Activated naive CD4-positive, alpha-beta T cell treated with anti-CD3 and anti-CD28 coated beads for 36 hours (primary cell): Measurements from ENCODE around the gene TRMT1. TPM values are rescaled to one million over a fixed set of nuclear protein-coding genes. Genes with fewer than 3 reads are reported as not detected.
A peak's percentile ranks its signal among the peaks of the same experiment; 100 is the strongest.

Experiments
- CTCF ChIA-PET: fragments of 350-600 bp; sonication (Branson Sonifier 250); formaldehyde crosslinking; loops from one replicate; lab custom pipeline; 2021; ENCODE audit warnings: antibody characterized with exemption; lab: Charles Lee
- DNase-seq: peaks from one replicate; pipeline ENCODE4 v3.0.0-alpha.2; 2020
- H3K27ac Mint-ChIP-seq: one replicate; pipeline ENCODE4 v1.8.0; 2021; ENCODE audit warnings: mild to moderate bottlenecking, mixed read lengths
- H3K27me3 Mint-ChIP-seq: one replicate; pipeline ENCODE4 v1.8.0; 2021; ENCODE audit warnings: low read depth, mixed read lengths
- H3K36me3 Mint-ChIP-seq: one replicate; pipeline ENCODE4 v1.8.0; 2021; ENCODE audit warnings: low read depth, mixed read lengths
- H3K4me1 Mint-ChIP-seq: one replicate; pipeline ENCODE4 v1.8.0; 2021; ENCODE audit warnings: low read depth, mixed read lengths
- H3K4me3 Mint-ChIP-seq: one replicate; pipeline ENCODE4 v1.8.0; 2021; ENCODE audit warnings: mild to moderate bottlenecking, moderate library complexity, mixed read lengths
- H3K9me3 Mint-ChIP-seq: one replicate; pipeline ENCODE4 v1.8.0; 2021; ENCODE audit warnings: mixed read lengths
- intact Hi-C: fragments of 100-400 bp; cut with micrococcal nuclease; formaldehyde crosslinking; loops from one replicate; pipeline ENCODE4 v1.15.1; 2023
- total RNA-seq, 2 experiments: library from RNA; stranded (reverse); gene quantifications; one replicate each; pipeline ENCODE4 v1.2.3, GENCODE V29; 2021

The TRMT1 gene
- total RNA-seq, 2 experiments from 2014 or later: 55.8 to 59.6 TPM

GRCh38 chr19:13130886-13131490 lies 14.4 kb upstream of the TRMT1 start:
- no peaks in the 10 kb centered on the region for H3K9me3 Mint-ChIP-seq
- H3K4me1 Mint-ChIP-seq: peaks cover 39% of the 10 kb centered on the region
- CTCF ChIA-PET: no interaction called here
- DNase-seq: no peak
- H3K36me3 Mint-ChIP-seq: peaks cover 7% of the 10 kb centered on the region
- intact Hi-C loops: no loop called here
- no peaks in the 10 kb centered on the region for H3K27me3 Mint-ChIP-seq
- no peak overlapping the region for H3K4me3 Mint-ChIP-seq
- H3K27ac Mint-ChIP-seq: peak overlapping the region; percentile 70

GRCh38 chr19:13129384-13129783 lies 12.8 kb upstream of the TRMT1 start:
- Mint-ChIP-seq H3K4me3 (no peak overlapping the region), H3K27ac (no peak overlapping the region), H3K36me3 (peaks cover 8% of the 10 kb centered on the region), H3K9me3 (no peaks in the 10 kb centered on the region), H3K27me3 (no peaks in the 10 kb centered on the region), H3K4me1 (peaks cover 39% of the 10 kb centered on the region)
- DNase-seq: no peak
- CTCF ChIA-PET: interaction anchor here (1.3 kb wide), 1 partner anchor 164 kb away, joined by 4 read pairs; no protein-coding TSS in a partner anchor
- intact Hi-C loops: no loop called here

GRCh38 chr19:13128583-13128982 lies 12.0 kb upstream of the TRMT1 start:
- intact Hi-C loops: no loop called here
- peak overlapping the region; percentile 37 for H3K27ac Mint-ChIP-seq
- no peaks in the 10 kb centered on the region for H3K27me3 Mint-ChIP-seq
- H3K36me3 Mint-ChIP-seq: peaks cover 8% of the 10 kb centered on the region
- no peak for DNase-seq
- no peak overlapping the region for H3K4me3 Mint-ChIP-seq
- CTCF ChIA-PET: interaction anchor here (1.3 kb wide), 1 partner anchor 163 kb away, joined by 4 read pairs; no protein-coding TSS in a partner anchor
- H3K4me1 Mint-ChIP-seq: peaks cover 39% of the 10 kb centered on the region
- no peaks in the 10 kb centered on the region for H3K9me3 Mint-ChIP-seq

GRCh38 chr19:13127811-13128575 lies 11.5 kb upstream of the TRMT1 start:
- intact Hi-C loops: no loop called here
- Mint-ChIP-seq H3K36me3 (peaks cover 8% of the 10 kb centered on the region), H3K4me1 (peaks cover 34% of the 10 kb centered on the region), H3K4me3 (no peak overlapping the region), H3K9me3 (no peaks in the 10 kb centered on the region), H3K27me3 (no peaks in the 10 kb centered on the region), H3K27ac (no peak overlapping the region)
- DNase-seq: no peak
- CTCF ChIA-PET: interaction anchor here (0.6 kb wide), 1 partner anchor 32 kb away, joined by 4 read pairs; no protein-coding TSS in a partner anchor

GRCh38 chr19:13127051-13127450 lies 10.5 kb upstream of the TRMT1 start:
- Mint-ChIP-seq H3K4me3 (no peak overlapping the region), H3K27ac (no peak overlapping the region), H3K27me3 (no peaks in the 10 kb centered on the region), H3K36me3 (peaks cover 8% of the 10 kb centered on the region), H3K4me1 (peaks cover 27% of the 10 kb centered on the region), H3K9me3 (no peaks in the 10 kb centered on the region)
- DNase-seq: no peak
- intact Hi-C loops: no loop called here
- CTCF ChIA-PET: no interaction called here

GRCh38 chr19:13122980-13123957 lies 6.7 kb upstream of the TRMT1 start:
- CTCF ChIA-PET: interaction anchor here (0.6 kb wide), 1 partner anchor 155 kb away, joined by 3 read pairs; no protein-coding TSS in a partner anchor
- Mint-ChIP-seq H3K4me3 (no peak overlapping the region), H3K9me3 (no peaks in the 10 kb centered on the region), H3K27ac (no peak overlapping the region), H3K4me1 (peaks cover 43% of the 10 kb centered on the region), H3K27me3 (no peaks in the 10 kb centered on the region), H3K36me3 (peaks cover 5% of the 10 kb centered on the region)
- intact Hi-C loops: no loop called here
- no peak for DNase-seq

- H3K36me3 Mint-ChIP-seq: peaks cover 5% of the 10 kb centered on the region
- peaks cover 38% of the 10 kb centered on the region for H3K4me1 Mint-ChIP-seq
- H3K9me3 Mint-ChIP-seq: no peaks in the 10 kb centered on the region
- H3K27me3 Mint-ChIP-seq: no peaks in the 10 kb centered on the region
- intact Hi-C loops: no loop called here
- H3K4me3 Mint-ChIP-seq: no peak overlapping the region
- H3K27ac Mint-ChIP-seq: no peak overlapping the region
- CTCF ChIA-PET: interaction anchor here (0.6 kb wide), 1 partner anchor 154 kb away, joined by 3 read pairs; no protein-coding TSS in a partner anchor
- no peak for DNase-seq
These were observed 5.8 kb upstream of the TRMT1 start for GRCh38 chr19:13122275-13122878.

GRCh38 chr19:13121551-13122274 lies 5.2 kb upstream of the TRMT1 start:
- Mint-ChIP-seq H3K9me3 (no peaks in the 10 kb centered on the region), H3K27ac (no peak overlapping the region), H3K27me3 (no peaks in the 10 kb centered on the region), H3K4me1 (peaks cover 38% of the 10 kb centered on the region), H3K4me3 (no peak overlapping the region), H3K36me3 (peaks cover 3% of the 10 kb centered on the region)
- CTCF ChIA-PET: no interaction called here
- no peak for DNase-seq
- intact Hi-C loops: no loop called here

GRCh38 chr19:13120817-13121216 lies 4.3 kb upstream of the TRMT1 start:
- Mint-ChIP-seq H3K27me3 (no peaks in the 10 kb centered on the region), H3K36me3 (no peaks in the 10 kb centered on the region), H3K9me3 (no peaks in the 10 kb centered on the region), H3K4me3 (no peak overlapping the region), H3K4me1 (peaks cover 40% of the 10 kb centered on the region), H3K27ac (no peak overlapping the region)
- intact Hi-C loops: no loop called here
- CTCF ChIA-PET: interaction anchor here (1.7 to 4.0 kb wide), 2 partner anchors 16 to 155 kb away, joined by 4 to 24 read pairs; no protein-coding TSS in a partner anchor
- DNase-seq: no peak

GRCh38 chr19:13120031-13120430 lies 3.5 kb upstream of the TRMT1 start:
- no peaks in the 10 kb centered on the region for H3K27me3 Mint-ChIP-seq
- no peak overlapping the region for H3K27ac Mint-ChIP-seq
- CTCF ChIA-PET: interaction anchor here (1.4 to 4.0 kb wide), 4 partner anchors 15 to 155 kb away, joined by 4 to 24 read pairs (median 4); no protein-coding TSS in a partner anchor
- H3K36me3 Mint-ChIP-seq: peaks cover 2% of the 10 kb centered on the region
- peaks cover 48% of the 10 kb centered on the region for H3K4me1 Mint-ChIP-seq
- intact Hi-C loops: no loop called here
- no peak for DNase-seq
- H3K9me3 Mint-ChIP-seq: no peaks in the 10 kb centered on the region
- no peak overlapping the region for H3K4me3 Mint-ChIP-seq

GRCh38 chr19:13119627-13120026 lies 3.1 kb upstream of the TRMT1 start:
- H3K4me1 Mint-ChIP-seq: peaks cover 52% of the 10 kb centered on the region
- H3K27me3 Mint-ChIP-seq: no peaks in the 10 kb centered on the region
- no peaks in the 10 kb centered on the region for H3K9me3 Mint-ChIP-seq
- peaks cover 2% of the 10 kb centered on the region for H3K36me3 Mint-ChIP-seq
- CTCF ChIA-PET: interaction anchor here (1.4 to 4.0 kb wide), 4 partner anchors 15 to 154 kb away, joined by 4 to 24 read pairs (median 4); no protein-coding TSS in a partner anchor
- intact Hi-C loops: no loop called here
- DNase-seq: no peak
- no peak overlapping the region for H3K27ac Mint-ChIP-seq
- peak overlapping the region; percentile 75 for H3K4me3 Mint-ChIP-seq
